ENCODE data around the gene TMTC2. TPM values are rescaled to one million over a fixed set of nuclear protein-coding genes. Genes with fewer than 3 reads are reported as not detected.

The TMTC2 gene
- total and polyA plus RNA-seq, 2 donors from 2014 or later, result 6.0 to 32.9 TPM

- Histone ChIP-seq H3K9me3 (ENCODE audit: control insufficient read depth in 2 of 3, insufficient read depth in 1 of 3, low read length in 3 of 3) (no peaks in the 10 kb centered on the region), H3K9ac (ENCODE audit: low read length in 3 of 3) (no peak overlapping the region), H3K4me1 (ENCODE audit: control insufficient read depth in 2 of 3, insufficient read depth in 2 of 3, low read depth in 1 of 3, low read length in 3 of 3) (no peaks in the 10 kb centered on the region), H3K4me3 (ENCODE audit: low read length in 3 of 3) (no peak overlapping the region), H3K27ac (ENCODE audit: low read depth in 2 of 2, low read length in 2 of 2) (no peak overlapping the region), H3K36me3 (ENCODE audit: control insufficient read depth in 2 of 3, insufficient read depth in 3 of 3, low read length in 3 of 3) (no peaks in the 10 kb centered on the region), H3K27me3 (ENCODE audit: control insufficient read depth, insufficient read depth, low read length) (no peaks in the 10 kb centered on the region)
- intact Hi-C loops (cut with DNase I), result no loop called here
- DNase-seq (no peak), FAIRE-seq (no peak)
- no peak for TF ChIP-seq CTCF (IDR thresholded peaks at IDR 0.05; ENCODE audit: borderline replicate concordance, extremely low read depth, insufficient read depth)
These were observed 93.8 kb downstream of the TMTC2 start for GRCh38 chr12:82780517-82780916.

- Histone ChIP-seq H3K9ac (ENCODE audit: low read length in 3 of 3) (no peak overlapping the region), H3K27ac (ENCODE audit: low read depth in 2 of 2, low read length in 2 of 2) (no peak overlapping the region), H3K4me1 (ENCODE audit: control insufficient read depth in 2 of 3, insufficient read depth in 2 of 3, low read depth in 1 of 3, low read length in 3 of 3) (no peaks in the 10 kb centered on the region), H3K27me3 (ENCODE audit: control insufficient read depth, insufficient read depth, low read length) (no peaks in the 10 kb centered on the region), H3K36me3 (ENCODE audit: control insufficient read depth in 2 of 3, insufficient read depth in 3 of 3, low read length in 3 of 3) (no peaks in the 10 kb centered on the region), H3K9me3 (ENCODE audit: control insufficient read depth in 2 of 3, insufficient read depth in 1 of 3, low read length in 3 of 3) (no peaks in the 10 kb centered on the region), H3K4me3 (ENCODE audit: low read length in 3 of 3) (no peak overlapping the region)
- no peak for TF ChIP-seq CTCF (IDR thresholded peaks at IDR 0.05; ENCODE audit: borderline replicate concordance, extremely low read depth, insufficient read depth)
- intact Hi-C loops (cut with DNase I), result no loop called here
- DNase-seq, result no peak
- FAIRE-seq, result no peak
These were observed 94.7 kb downstream of the TMTC2 start for GRCh38 chr12:82781309-82781997.

- no peak for TF ChIP-seq CTCF (IDR thresholded peaks at IDR 0.05; ENCODE audit: borderline replicate concordance, extremely low read depth, insufficient read depth)
- H3K27ac ChIP-seq (ENCODE audit: low read depth in 2 of 2, low read length in 2 of 2), result no peak overlapping the region
- no peaks in the 10 kb centered on the region for H3K9me3 ChIP-seq (ENCODE audit: control insufficient read depth in 2 of 3, insufficient read depth in 1 of 3, low read length in 3 of 3)
- no peaks in the 10 kb centered on the region for H3K4me1 ChIP-seq (ENCODE audit: control insufficient read depth in 2 of 3, insufficient read depth in 2 of 3, low read depth in 1 of 3, low read length in 3 of 3)
- FAIRE-seq (no peak), DNase-seq (no peak)
- H3K27me3 ChIP-seq (ENCODE audit: control insufficient read depth, insufficient read depth, low read length), result no peaks in the 10 kb centered on the region
- H3K4me3 ChIP-seq (ENCODE audit: low read length in 3 of 3), result no peak overlapping the region
- no peaks in the 10 kb centered on the region for H3K36me3 ChIP-seq (ENCODE audit: control insufficient read depth in 2 of 3, insufficient read depth in 3 of 3, low read length in 3 of 3)
- no peak overlapping the region for H3K9ac ChIP-seq (ENCODE audit: low read length in 3 of 3)
- intact Hi-C loops (cut with DNase I), result no loop called here
These were observed 96.7 kb downstream of the TMTC2 start for GRCh38 chr12:82783435-82783834.

- Histone ChIP-seq H3K36me3 (ENCODE audit: control insufficient read depth in 2 of 3, insufficient read depth in 3 of 3, low read length in 3 of 3) (no peaks in the 10 kb centered on the region), H3K9me3 (ENCODE audit: control insufficient read depth in 2 of 3, insufficient read depth in 1 of 3, low read length in 3 of 3) (no peaks in the 10 kb centered on the region), H3K27me3 (ENCODE audit: control insufficient read depth, insufficient read depth, low read length) (no peaks in the 10 kb centered on the region), H3K4me1 (ENCODE audit: control insufficient read depth in 2 of 3, insufficient read depth in 2 of 3, low read depth in 1 of 3, low read length in 3 of 3) (no peaks in the 10 kb centered on the region), H3K9ac (ENCODE audit: low read length in 3 of 3) (no peak overlapping the region), H3K27ac (ENCODE audit: low read depth in 2 of 2, low read length in 2 of 2) (no peak overlapping the region), H3K4me3 (ENCODE audit: low read length in 3 of 3) (no peak overlapping the region)
- intact Hi-C loops (cut with DNase I), result no loop called here
- FAIRE-seq (no peak), DNase-seq (no peak)
- no peak for TF ChIP-seq CTCF (IDR thresholded peaks at IDR 0.05; ENCODE audit: borderline replicate concordance, extremely low read depth, insufficient read depth)
These were observed 100.3 kb downstream of the TMTC2 start for GRCh38 chr12:82787016-82787415.
